ENCODE data around the gene ANKRD1. TPM values are rescaled to one million over a fixed set of nuclear protein-coding genes. Genes with fewer than 3 reads are reported as not detected.
"Not testable (repeated sequence)": the region's sequence is repeated elsewhere in the genome, so short reads cannot be mapped to it uniquely, and the experiment has no call there.

Gene ANKRD1
- total RNA-seq, 1 experiment from 2014 or later: 0.11 TPM

- not testable (repeated sequence) for H3K9me3 Mint-ChIP-seq; H3K27me3 Mint-ChIP-seq (ENCODE audit: low read depth); H2BK12ac ChIP-seq (ENCODE audit: insufficient read length, low read depth, low read length); H4K8ac ChIP-seq (replicated peaks; ENCODE audit: insufficient read length, low read depth, low read length); H3K23ac ChIP-seq (ENCODE audit: insufficient read length, low read depth, low read length); H3K9ac ChIP-seq (ENCODE audit: extremely low read depth, insufficient read length, low read length); H3K4ac ChIP-seq (ENCODE audit: low read depth, low read length); H4K20me1 ChIP-seq (ENCODE audit: control insufficient read depth, insufficient read depth, insufficient read length); H3K79me2 ChIP-seq (ENCODE audit: insufficient read depth, low read length); H3K27ac ChIP-seq (ENCODE audit: insufficient read length, low read depth, low read length); H3K23me2 ChIP-seq (ENCODE audit: insufficient read length, low read depth, low read length, poor library complexity, severe bottlenecking); H3K14ac ChIP-seq (ENCODE audit: insufficient read depth, low read length); H3K4me2 ChIP-seq (ENCODE audit: insufficient read depth, insufficient read length, low read length); H3K4me1 ChIP-seq (ENCODE audit: insufficient read depth, low read length); DNase-seq; H2BK15ac ChIP-seq (ENCODE audit: low read depth, low read length); H4K5ac ChIP-seq (ENCODE audit: insufficient read length, low read depth, low read length); H3K79me1 ChIP-seq (ENCODE audit: insufficient read depth, low read depth, low read length, poor library complexity, severe bottlenecking); H3K27ac Mint-ChIP-seq; H3K9me3 ChIP-seq (ENCODE audit: control insufficient read depth, low read depth, low read length); H3K56ac ChIP-seq (ENCODE audit: insufficient read length, low read depth, low read length); H3K27me3 ChIP-seq (ENCODE audit: insufficient read depth, low read length); H3K18ac ChIP-seq (ENCODE audit: insufficient read length, low read depth, low read length); H4K91ac ChIP-seq (ENCODE audit: insufficient read length, low read depth, low read length); H2AK5ac ChIP-seq (ENCODE audit: insufficient read length, low read length); H2BK5ac ChIP-seq (ENCODE audit: insufficient read length, low read length); H3T11ph ChIP-seq (ENCODE audit: low read length); H2AFZ ChIP-seq (ENCODE audit: low read length); H2BK120ac ChIP-seq (ENCODE audit: low read depth, low read length, poor library complexity, severe bottlenecking); H3K4me3 Mint-ChIP-seq; H2BK20ac ChIP-seq (ENCODE audit: low read depth, low read length, poor library complexity, severe bottlenecking); H3K4me1 Mint-ChIP-seq
- TF ChIP-seq CTCF (conservative IDR thresholded peaks at IDR 0.05): peak; percentile 77
- peaks cover 12 to 69% (median 51%) of the 10 kb centered on the region in 3 experiments for H3K36me3 Mint-ChIP-seq (ENCODE audit: insufficient read depth in 1 of 3, low read depth in 3 of 3)
- WGBS (ENCODE audit: extremely low coverage, insufficient read length, low lambda C conversion rate): no CpG with 5 or more reads among the region's 8 CpGs
These were observed 40.7 kb downstream of the ANKRD1 start for GRCh38 chr10:90880059-90880719.
